Measurements from ENCODE around the gene ALDH1A3.

The ALDH1A3 gene

DNA sequence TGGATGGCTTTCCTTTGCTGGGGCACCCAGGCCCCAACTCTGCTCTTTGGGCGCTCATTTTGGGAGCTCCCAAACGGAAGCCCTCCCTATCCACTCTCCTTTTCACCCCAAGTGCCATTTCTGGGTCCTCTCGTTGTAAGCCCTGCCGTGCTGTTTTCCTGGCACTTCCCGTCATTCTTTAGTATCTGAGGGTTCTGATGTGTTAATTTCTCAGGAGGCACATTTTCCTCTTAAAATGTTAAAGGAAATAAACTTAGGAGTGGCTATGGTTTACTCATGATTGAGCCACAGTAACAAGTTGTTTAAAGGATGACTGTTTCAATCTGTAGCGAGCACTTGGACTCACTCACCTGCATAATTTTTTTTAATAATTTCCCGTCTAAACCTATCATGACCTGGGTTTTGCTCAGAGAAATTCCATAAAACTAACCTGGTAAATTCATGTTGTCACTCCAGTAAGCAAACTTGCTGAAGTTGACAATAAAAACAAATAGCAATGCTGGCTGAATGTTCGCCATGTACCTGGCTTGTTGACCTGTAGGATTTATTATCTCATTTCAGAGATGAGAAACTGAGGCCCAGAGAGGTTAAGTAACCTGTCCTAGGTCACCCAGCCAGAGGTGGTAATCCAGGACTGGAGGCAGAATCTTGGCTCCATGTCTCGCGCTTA is 10.6 kb downstream of the ALDH1A3 start:
- peak overlapping the region; percentile 9; the same call in 1 of the 2 replicates for H3K4me3 ChIP-seq
- peak overlapping the region; percentile 73 for H3K4me2 ChIP-seq
- H3K36me3 ChIP-seq = no peaks in the 10 kb centered on the region

DNA sequence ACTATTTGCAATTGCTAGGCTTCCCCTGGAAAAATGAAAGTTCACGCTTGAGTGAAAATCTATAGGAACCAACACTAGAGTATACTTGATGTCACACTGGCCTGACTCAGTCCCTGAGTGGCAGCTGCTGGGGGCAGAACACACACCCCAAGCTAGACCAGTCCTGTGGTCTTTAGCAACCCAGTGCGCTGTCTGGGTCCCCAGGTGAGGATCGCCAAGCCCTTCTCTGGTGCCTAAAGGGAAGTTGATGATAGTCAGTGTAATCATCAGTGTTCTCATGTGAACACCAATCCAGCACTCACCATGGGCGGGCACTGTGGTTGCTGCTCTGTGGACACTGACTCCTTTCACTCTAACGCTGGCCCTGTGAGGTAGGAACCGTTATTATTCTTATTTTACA is 11.2 kb downstream of the ALDH1A3 start:
- peaks cover 32% of the 10 kb centered on the region; the same call in 1 of the 2 replicates for H4K20me1 ChIP-seq
- TF ChIP-seq Cebpa-rat (IDR thresholded peaks at IDR 0.05) = no peak
- no peak overlapping the region for H3K27ac ChIP-seq
- H3K27me3 ChIP-seq = peaks cover 87% of the 10 kb centered on the region
- H3K4me2 ChIP-seq = peak overlapping the region; percentile 73
- no peak overlapping the region for H3K9ac ChIP-seq
- no peak overlapping the region for H3K4me3 ChIP-seq
- H3K9me3 ChIP-seq = no peaks in the 10 kb centered on the region
- H3K36me3 ChIP-seq = no peaks in the 10 kb centered on the region
- H3K4me1 ChIP-seq = peaks cover 26% of the 10 kb centered on the region

More for the DNA sequence above, 10.6 kb downstream of the ALDH1A3 start:
- Histone ChIP-seq H4K20me1 (peaks cover 32% of the 10 kb centered on the region; the same call in 1 of the 2 replicates), H3K27me3 (peaks cover 94% of the 10 kb centered on the region), H3K9me3 (no peaks in the 10 kb centered on the region), H3K4me1 (peaks cover 26% of the 10 kb centered on the region), H3K9ac (no peak overlapping the region), H3K27ac (no peak overlapping the region)
- TF ChIP-seq Cebpa-rat (IDR thresholded peaks at IDR 0.05) = no peak

DNA sequence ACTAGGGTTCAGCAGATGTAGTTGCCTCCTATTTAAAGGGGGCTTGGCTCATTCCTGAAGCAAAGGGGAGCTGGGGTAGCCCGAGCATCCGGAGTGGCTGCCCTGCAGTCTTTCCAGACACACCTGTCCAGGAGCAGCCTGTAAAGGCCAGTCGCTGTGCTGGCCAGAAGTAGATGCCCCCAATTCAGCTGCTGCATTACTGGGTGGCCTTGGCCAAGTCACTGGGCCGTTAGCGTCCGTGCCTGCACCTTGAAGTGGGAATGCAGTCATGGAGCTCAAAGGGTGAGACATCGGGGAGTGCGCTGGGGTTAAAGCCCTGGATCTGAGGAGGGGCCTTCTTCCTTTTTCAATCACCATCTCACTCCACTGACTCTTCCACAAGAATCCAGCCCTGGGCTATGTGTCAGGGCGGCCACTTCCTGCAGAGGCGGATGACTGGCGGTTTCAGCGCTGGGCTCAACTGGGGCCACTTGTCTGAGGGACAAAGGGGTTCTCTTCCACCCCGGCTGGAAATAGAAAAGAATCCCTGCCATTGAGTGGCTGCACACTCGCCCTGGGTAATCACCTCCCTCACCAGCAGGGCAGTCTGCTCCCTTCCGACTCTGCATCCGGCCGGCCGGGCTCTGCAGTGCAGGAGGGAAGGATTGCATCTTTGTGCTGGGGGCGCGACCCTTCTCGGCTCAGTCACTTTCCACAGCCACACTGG is 11.8 kb downstream of the ALDH1A3 start:
- H3K27ac ChIP-seq = no peak overlapping the region
- H3K27me3 ChIP-seq = peaks cover 81% of the 10 kb centered on the region
- H3K9me3 ChIP-seq = no peaks in the 10 kb centered on the region
- TF ChIP-seq Cebpa-rat (IDR thresholded peaks at IDR 0.05) = no peak
- no peaks in the 10 kb centered on the region for H3K36me3 ChIP-seq
- peaks cover 32% of the 10 kb centered on the region; the same call in 1 of the 2 replicates for H4K20me1 ChIP-seq
- H3K4me2 ChIP-seq = peak overlapping the region; percentile 73; the same call in 1 of the 2 replicates
- peaks cover 26% of the 10 kb centered on the region for H3K4me1 ChIP-seq
- H3K9ac ChIP-seq = no peak overlapping the region
- no peak overlapping the region for H3K4me3 ChIP-seq

DNA sequence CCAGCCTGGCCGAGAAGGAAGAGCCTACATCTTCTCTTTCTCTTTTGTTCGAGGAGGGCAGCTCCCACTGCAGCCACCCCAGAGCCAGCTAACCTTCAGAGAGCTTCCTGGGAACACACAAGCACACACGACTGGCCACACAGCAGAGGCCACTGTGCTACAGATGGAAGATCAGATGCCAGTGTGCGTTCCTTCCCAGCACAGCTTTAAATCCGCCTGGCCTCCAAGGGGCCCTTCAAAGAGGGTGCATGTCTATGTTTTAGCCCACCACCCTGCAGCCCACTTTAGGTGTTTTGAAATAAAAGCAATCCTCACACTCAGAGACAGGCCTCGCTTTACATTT is 12.4 kb downstream of the ALDH1A3 start:
- TF ChIP-seq Cebpa-rat (IDR thresholded peaks at IDR 0.05) = no peak
- Histone ChIP-seq H3K4me3 (no peak overlapping the region), H4K20me1 (peaks cover 32% of the 10 kb centered on the region; the same call in 1 of the 2 replicates), H3K9me3 (no peaks in the 10 kb centered on the region), H3K36me3 (no peaks in the 10 kb centered on the region), H3K4me2 (no peak overlapping the region), H3K27ac (no peak overlapping the region), H3K4me1 (peaks cover 26% of the 10 kb centered on the region), H3K27me3 (peaks cover 76% of the 10 kb centered on the region), H3K9ac (no peak overlapping the region)

DNA sequence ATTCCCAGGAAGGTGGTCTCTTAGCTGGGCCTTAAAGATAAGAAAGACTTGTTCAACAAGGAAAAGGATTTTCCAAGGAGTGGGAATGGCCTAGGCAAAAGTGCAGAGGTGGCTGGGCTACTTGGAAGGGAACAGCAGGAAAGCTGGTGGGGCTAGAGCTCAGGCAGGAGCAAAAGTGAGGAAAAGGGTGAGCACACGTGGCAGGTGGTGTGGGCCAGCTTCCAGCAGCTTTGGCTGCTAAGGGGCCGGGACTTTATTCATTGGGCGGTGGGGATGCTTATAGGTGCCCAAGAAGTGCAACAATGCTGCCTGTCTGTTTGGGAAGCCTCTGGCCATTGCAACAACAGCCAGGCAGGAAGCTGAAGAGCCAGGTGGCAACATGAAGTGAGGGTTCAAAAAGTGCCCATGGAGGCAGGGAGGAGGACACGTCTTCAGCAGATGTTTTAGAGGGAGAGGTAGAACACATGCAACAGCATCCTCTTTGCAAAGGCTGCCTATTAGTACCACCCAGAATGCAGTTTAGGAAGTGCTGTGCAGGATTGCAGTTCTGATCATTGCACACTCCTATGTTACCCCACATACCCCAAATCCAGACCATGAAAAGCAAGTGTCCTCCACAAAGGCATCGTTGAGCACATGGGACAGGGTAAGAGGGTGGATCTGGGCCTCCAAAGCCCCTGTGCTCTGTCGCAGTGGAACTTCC is 13.8 kb downstream of the ALDH1A3 start:
- Histone ChIP-seq H3K27me3 (peaks cover 61% of the 10 kb centered on the region), H3K4me1 (peaks cover 26% of the 10 kb centered on the region), H3K4me3 (no peak overlapping the region), H3K27ac (no peak overlapping the region), H3K4me2 (no peak overlapping the region), H3K9me3 (no peaks in the 10 kb centered on the region), H4K20me1 (peaks cover 32% of the 10 kb centered on the region; the same call in 1 of the 2 replicates), H3K9ac (no peak overlapping the region), H3K36me3 (no peaks in the 10 kb centered on the region)
- TF ChIP-seq Cebpa-rat (IDR thresholded peaks at IDR 0.05) = no peak

DNA sequence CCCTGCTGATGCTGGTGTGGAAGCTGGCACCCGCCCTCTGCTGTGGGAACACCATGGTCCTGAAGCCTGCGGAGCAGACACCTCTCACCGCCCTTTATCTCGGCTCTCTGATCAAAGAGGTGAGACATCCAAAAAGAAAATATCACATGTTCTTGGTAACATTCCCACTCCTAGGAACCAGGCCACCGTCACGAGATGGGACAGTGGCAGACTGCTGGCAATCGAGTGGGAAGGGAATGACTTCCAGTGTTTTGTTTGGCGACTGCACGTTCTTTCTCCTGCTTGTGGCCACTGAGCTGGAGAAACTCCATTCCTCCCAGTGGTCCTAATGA is 14.3 kb downstream of the ALDH1A3 start:
- Histone ChIP-seq H3K9me3 (no peaks in the 10 kb centered on the region), H4K20me1 (peaks cover 30% of the 10 kb centered on the region; the same call in 1 of the 2 replicates), H3K36me3 (no peaks in the 10 kb centered on the region), H3K4me3 (no peak overlapping the region), H3K27me3 (peaks cover 56% of the 10 kb centered on the region), H3K27ac (no peak overlapping the region), H3K4me1 (peaks cover 22% of the 10 kb centered on the region), H3K9ac (no peak overlapping the region), H3K4me2 (no peak overlapping the region)
- no peak for TF ChIP-seq Cebpa-rat (IDR thresholded peaks at IDR 0.05)

DNA sequence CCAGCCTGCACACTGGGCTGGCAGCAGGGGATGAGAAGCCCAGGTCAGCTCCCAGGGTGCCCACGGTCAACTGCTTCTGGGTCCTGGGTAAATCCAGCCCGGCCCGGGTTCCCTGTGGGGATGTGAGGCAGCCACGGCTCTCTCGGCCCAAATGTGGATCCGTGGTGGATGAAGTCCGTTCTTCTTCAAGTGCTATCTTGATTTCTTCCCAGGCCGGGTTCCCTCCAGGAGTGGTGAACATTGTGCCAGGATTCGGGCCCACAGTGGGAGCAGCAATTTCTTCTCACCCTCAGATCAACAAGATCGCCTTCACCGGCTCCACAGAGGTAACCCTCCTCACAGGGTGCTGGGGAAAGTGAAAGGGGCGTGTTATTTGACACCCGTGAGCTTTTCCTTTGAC is 16.1 kb downstream of the ALDH1A3 start:
- Histone ChIP-seq H4K20me1 (peaks cover 12% of the 10 kb centered on the region; the same call in 1 of the 2 replicates), H3K9ac (no peak overlapping the region), H3K36me3 (no peaks in the 10 kb centered on the region), H3K9me3 (no peaks in the 10 kb centered on the region), H3K27me3 (peaks cover 38% of the 10 kb centered on the region), H3K27ac (no peak overlapping the region), H3K4me1 (peaks cover 4% of the 10 kb centered on the region), H3K4me3 (no peak overlapping the region), H3K4me2 (no peak overlapping the region)
- no peak for TF ChIP-seq Cebpa-rat (IDR thresholded peaks at IDR 0.05)

DNA sequence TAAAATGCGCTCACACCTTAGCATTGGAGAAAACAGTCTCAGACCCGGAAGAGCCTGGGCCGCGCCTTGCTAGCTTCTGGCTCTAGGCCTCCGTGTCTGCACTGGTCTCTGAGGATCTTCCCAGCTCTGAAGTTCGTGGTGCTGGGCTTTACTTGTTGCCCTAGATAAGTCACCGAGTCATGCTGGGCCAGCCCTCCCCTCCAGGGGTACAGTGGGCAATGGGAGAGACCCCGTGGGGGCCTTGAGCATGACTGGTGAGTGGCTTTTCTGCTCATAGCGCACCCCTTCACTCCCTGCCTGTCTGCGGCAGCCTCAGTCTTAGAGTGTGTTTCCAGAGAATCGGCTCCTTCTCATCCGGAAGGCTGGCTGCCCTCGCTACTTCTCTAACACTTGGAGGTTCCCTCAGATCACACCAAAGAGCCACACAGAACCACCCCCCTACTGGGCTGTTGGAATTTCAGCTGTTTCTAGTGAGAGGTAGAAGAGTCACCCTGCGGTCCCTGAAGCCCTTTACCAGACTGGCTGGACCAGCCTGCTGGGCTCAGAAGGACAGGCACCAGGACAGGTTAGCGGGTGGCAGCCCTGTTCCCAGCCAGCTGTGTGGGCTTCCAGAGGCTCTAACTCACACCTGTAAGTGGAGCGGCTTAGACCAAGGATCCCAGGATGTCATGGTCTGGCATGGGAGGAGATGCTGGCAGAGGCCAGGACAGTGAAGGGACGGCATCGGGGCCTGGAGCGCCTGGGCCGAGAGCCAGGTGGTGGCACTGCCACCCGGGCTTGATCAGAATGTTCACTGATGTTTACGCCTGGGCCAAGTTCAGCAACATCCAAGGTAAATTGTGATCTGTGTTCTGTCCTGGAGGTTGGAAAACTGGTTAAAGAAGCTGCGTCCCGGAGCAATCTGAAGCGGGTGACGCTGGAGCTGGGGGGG is 17.9 kb downstream of the ALDH1A3 start:
- H3K4me1 ChIP-seq = peaks cover 3% of the 10 kb centered on the region
- H3K4me2 ChIP-seq = no peak overlapping the region
- no peak overlapping the region for H3K27ac ChIP-seq
- no peaks in the 10 kb centered on the region; the same call in 1 of the 2 replicates for H4K20me1 ChIP-seq
- no peak overlapping the region for H3K4me3 ChIP-seq
- no peaks in the 10 kb centered on the region for H3K36me3 ChIP-seq
- H3K27me3 ChIP-seq = peaks cover 21% of the 10 kb centered on the region
- no peak overlapping the region for H3K9ac ChIP-seq
- TF ChIP-seq Cebpa-rat (IDR thresholded peaks at IDR 0.05) = no peak
- no peaks in the 10 kb centered on the region for H3K9me3 ChIP-seq

DNA sequence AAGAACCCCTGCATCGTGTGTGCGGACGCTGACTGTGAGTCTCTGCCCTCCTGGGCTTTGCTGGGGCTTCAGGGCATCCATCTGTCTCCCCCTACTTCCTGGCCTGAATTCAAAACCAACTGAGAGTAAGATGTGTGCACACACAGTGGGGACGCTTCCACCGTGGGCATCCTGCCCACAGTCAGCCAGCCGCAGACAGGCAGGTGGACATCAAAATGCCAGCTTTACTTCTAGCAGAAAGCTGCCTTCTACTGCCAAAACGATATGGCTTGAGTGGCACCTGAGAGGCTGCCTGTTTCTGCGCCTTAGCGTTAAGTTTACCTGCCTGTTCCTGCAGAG is 18.5 kb downstream of the ALDH1A3 start:
- Histone ChIP-seq H3K27me3 (peaks cover 14% of the 10 kb centered on the region), H3K4me3 (no peak overlapping the region), H3K4me2 (no peak overlapping the region), H3K9ac (no peak overlapping the region), H3K4me1 (peaks cover 6% of the 10 kb centered on the region), H3K27ac (no peak overlapping the region), H3K36me3 (no peaks in the 10 kb centered on the region), H4K20me1 (no peaks in the 10 kb centered on the region; the same call in 1 of the 2 replicates), H3K9me3 (no peaks in the 10 kb centered on the region)
- TF ChIP-seq Cebpa-rat (IDR thresholded peaks at IDR 0.05) = no peak
